ENCODE data around the gene TSHZ1.
"Not testable (repeated sequence)": the region's sequence is repeated elsewhere in the genome, so short reads cannot be mapped to it uniquely, and the experiment has no call there.

TSHZ1 gene

DNA sequence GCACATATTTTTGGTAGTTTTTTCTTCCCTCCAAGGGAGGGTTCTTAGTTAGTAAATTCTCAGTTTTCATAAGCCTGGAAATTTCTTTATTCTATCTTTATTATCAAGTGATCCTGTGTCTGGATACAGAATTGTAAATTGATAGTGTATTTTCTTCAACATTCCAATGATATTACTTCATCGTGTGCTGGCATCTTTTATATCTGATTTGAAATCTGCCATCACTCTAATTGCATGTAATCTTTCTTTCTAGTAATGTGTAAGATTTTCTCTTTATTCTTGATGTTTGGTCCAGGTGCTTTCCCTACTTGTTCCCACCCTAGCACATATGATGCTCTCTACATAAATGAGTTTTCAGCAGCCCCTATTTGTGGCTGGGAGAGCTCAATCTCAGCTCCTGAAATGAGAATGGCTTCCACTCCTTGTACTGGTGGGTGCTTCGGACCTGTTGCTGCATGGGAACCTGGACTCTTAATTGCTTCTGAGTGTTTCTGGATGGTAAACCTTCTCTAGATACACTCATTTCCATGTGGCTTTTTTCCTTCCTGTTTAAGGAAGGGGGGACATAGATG is 114.2 kb downstream of the TSHZ1 start:
- Histone ChIP-seq H3K36me3 (ENCODE audit: control insufficient read depth in 2 of 2, insufficient read depth in 1 of 2, low read length in 2 of 2) (no peaks in the 10 kb centered on the region), H3K4me3 (ENCODE audit: low read depth, low read length) (no peak overlapping the region), H3K4me1 (ENCODE audit: control insufficient read depth, insufficient read depth, low read length) (no peaks in the 10 kb centered on the region), H3K9me3 (ENCODE audit: control insufficient read depth, insufficient read depth, low read depth, low read length) (no peaks in the 10 kb centered on the region; the same call in none of the 2 replicates), H3K27ac (ENCODE audit: extremely low read depth, low read depth, low read length) (no peak overlapping the region)
- no peak for TF ChIP-seq ZNF214 (tag by site-specific recombination; IDR thresholded peaks at IDR 0.05; ENCODE audit: borderline replicate concordance)
- no peak for TF ChIP-seq SCRT1 (tag by site-specific recombination; IDR thresholded peaks at IDR 0.05; ENCODE audit: borderline replicate concordance)
- no peak for TF ChIP-seq MZF1 (tag by site-specific recombination; IDR thresholded peaks at IDR 0.05; ENCODE audit: borderline replicate concordance)
- no peak for TF ChIP-seq ZNF585B (tag by site-specific recombination; IDR thresholded peaks at IDR 0.05)
- no peak for TF ChIP-seq ZXDB (tag by site-specific recombination; IDR thresholded peaks at IDR 0.05)
- no peak for TF ChIP-seq ZNF184 (tag by site-specific recombination; IDR thresholded peaks at IDR 0.05)
- TF ChIP-seq, protein P1, sequence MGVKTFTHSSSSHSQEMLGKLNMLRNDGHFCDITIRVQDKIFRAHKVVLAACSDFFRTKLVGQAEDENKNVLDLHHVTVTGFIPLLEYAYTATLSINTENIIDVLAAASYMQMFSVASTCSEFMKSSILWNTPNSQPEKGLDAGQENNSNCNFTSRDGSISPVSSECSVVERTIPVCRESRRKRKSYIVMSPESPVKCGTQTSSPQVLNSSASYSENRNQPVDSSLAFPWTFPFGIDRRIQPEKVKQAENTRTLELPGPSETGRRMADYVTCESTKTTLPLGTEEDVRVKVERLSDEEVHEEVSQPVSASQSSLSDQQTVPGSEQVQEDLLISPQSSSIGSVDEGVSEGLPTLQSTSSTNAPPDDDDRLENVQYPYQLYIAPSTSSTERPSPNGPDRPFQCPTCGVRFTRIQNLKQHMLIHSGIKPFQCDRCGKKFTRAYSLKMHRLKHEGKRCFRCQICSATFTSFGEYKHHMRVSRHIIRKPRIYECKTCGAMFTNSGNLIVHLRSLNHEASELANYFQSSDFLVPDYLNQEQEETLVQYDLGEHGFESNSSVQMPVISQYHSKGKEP (tag by site-specific recombination; IDR thresholded peaks at IDR 0.05), result no peak
- no peak for TF ChIP-seq ZNF341 (tag by site-specific recombination; IDR thresholded peaks at IDR 0.05; ENCODE audit: low read depth)
- TF ChIP-seq ZNF157 (tag by site-specific recombination; IDR thresholded peaks at IDR 0.05), result no peak
- no peak for TF ChIP-seq ZSCAN16 (tag by site-specific recombination; IDR thresholded peaks at IDR 0.05)
- no peak for TF ChIP-seq GFI1B (tag by site-specific recombination; IDR thresholded peaks at IDR 0.05)
- TF ChIP-seq ZNF248 (tag by site-specific recombination; IDR thresholded peaks at IDR 0.05), result no peak
- TF ChIP-seq ZNF658 (tag by site-specific recombination; IDR thresholded peaks at IDR 0.05), result no peak
- TF ChIP-seq, protein P2, sequence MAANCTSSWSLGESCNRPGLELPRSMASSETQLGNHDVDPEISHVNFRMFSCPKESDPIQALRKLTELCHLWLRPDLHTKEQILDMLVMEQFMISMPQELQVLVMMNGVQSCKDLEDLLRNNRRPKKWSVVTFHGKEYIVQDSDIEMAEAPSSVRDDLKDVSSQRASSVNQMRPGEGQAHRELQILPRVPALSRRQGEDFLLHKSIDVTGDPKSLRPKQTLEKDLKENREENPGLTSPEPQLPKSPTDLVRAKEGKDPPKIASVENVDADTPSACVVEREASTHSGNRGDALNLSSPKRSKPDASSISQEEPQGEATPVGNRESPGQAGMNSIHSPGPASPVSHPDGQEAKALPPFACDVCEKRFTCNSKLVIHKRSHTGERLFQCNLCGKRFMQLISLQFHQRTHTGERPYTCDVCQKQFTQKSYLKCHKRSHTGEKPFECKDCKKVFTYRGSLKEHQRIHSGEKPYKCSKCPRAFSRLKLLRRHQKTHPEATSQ (tag by site-specific recombination; IDR thresholded peaks at IDR 0.05), result no peak
- no peak for TF ChIP-seq HOXD13 (CRISPR knock-in tag; IDR thresholded peaks at IDR 0.05; ENCODE audit: borderline replicate concordance)
- TF ChIP-seq, protein P3, sequence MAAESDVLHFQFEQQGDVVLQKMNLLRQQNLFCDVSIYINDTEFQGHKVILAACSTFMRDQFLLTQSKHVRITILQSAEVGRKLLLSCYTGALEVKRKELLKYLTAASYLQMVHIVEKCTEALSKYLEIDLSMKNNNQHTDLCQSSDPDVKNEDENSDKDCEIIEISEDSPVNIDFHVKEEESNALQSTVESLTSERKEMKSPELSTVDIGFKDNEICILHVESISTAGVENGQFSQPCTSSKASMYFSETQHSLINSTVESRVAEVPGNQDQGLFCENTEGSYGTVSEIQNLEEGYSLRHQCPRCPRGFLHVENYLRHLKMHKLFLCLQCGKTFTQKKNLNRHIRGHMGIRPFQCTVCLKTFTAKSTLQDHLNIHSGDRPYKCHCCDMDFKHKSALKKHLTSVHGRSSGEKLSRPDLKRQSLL (tag by site-specific recombination; IDR thresholded peaks at IDR 0.05), result no peak
- no peak for TF ChIP-seq ZNF10 (tag by site-specific recombination; IDR thresholded peaks at IDR 0.05)
- ChIA-PET POLR2A (no interaction called here), CTCF (interaction anchor here (0.6 kb wide), 1 partner anchor 1045 kb away, joined by 3 read pairs; no protein-coding TSS in a partner anchor)

DNA sequence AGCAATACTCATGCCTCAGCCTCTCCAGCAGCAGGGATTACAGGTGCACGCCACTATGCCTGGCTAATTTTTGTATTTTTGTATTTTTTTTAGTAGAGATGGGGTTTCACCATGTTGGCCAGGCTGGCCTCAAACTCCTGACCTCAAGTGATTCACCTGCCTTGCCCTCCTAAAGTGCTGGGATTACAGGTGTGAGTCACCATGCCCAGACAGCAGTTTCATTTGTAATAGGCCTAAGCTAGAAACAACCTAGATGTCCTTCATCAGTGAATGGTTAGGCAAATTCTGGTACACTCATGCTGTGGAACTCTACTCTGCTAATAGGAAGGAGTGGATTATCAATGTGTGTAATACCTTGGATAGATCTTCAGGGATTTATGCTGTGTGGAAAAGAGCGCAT is 119.2 kb downstream of the TSHZ1 start:
- H3K4me3 ChIP-seq (ENCODE audit: low read depth, low read length); POLR2A ChIA-PET; H3K27ac ChIP-seq (ENCODE audit: extremely low read depth, low read depth, low read length); H3K9me3 ChIP-seq (ENCODE audit: control insufficient read depth, insufficient read depth, low read depth, low read length); H3K4me1 ChIP-seq (ENCODE audit: control insufficient read depth, insufficient read depth, low read length); H3K36me3 ChIP-seq (ENCODE audit: control insufficient read depth in 2 of 2, insufficient read depth in 1 of 2, low read length in 2 of 2); CTCF ChIA-PET: not testable (repeated sequence)

DNA sequence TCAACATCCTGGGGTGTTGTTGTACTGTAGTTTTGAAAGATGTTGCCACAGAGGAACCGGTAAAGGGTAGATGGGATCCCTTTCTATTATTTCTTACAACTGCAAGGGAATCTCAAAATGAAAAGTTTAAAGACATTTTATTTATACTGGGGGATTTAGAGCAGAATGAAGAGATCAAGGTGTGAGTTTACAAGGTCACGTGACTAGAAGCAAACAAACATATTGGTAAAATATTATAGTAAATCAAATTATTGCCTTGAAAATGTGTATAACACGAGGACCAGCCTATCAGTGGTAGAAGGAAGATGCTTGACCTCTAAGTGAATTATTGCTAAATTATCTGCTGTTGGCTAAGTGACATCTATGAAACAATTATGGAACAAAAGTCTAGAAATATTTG is 119.7 kb downstream of the TSHZ1 start:
- CTCF ChIA-PET, result no interaction called here
- TF ChIP-seq, protein P4, sequence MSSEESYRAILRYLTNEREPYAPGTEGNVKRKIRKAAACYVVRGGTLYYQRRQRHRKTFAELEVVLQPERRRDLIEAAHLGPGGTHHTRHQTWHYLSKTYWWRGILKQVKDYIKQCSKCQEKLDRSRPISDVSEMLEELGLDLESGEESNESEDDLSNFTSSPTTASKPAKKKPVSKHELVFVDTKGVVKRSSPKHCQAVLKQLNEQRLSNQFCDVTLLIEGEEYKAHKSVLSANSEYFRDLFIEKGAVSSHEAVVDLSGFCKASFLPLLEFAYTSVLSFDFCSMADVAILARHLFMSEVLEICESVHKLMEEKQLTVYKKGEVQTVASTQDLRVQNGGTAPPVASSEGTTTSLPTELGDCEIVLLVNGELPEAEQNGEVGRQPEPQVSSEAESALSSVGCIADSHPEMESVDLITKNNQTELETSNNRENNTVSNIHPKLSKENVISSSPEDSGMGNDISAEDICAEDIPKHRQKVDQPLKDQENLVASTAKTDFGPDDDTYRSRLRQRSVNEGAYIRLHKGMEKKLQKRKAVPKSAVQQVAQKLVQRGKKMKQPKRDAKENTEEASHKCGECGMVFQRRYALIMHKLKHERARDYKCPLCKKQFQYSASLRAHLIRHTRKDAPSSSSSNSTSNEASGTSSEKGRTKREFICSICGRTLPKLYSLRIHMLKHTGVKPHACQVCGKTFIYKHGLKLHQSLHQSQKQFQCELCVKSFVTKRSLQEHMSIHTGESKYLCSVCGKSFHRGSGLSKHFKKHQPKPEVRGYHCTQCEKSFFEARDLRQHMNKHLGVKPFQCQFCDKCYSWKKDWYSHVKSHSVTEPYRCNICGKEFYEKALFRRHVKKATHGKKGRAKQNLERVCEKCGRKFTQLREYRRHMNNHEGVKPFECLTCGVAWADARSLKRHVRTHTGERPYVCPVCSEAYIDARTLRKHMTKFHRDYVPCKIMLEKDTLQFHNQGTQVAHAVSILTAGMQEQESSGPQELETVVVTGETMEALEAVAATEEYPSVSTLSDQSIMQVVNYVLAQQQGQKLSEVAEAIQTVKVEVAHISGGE (tag by site-specific recombination; conservative IDR thresholded peaks at IDR 0.05; ENCODE audit: low read depth), result no peak
- TF ChIP-seq ZNF274 (IDR thresholded peaks at IDR 0.05; ENCODE audit: low read length) (no peak), ZNF274 (tag by site-specific recombination; IDR thresholded peaks at IDR 0.05; ENCODE audit: borderline replicate concordance) (no peak), ZNF549 (tag by site-specific recombination; IDR thresholded peaks at IDR 0.05) (no peak), ZFP37 (tag by site-specific recombination; IDR thresholded peaks at IDR 0.05) (no peak), ZNF776 (tag by site-specific recombination; IDR thresholded peaks at IDR 0.05; ENCODE audit: borderline replicate concordance) (no peak)
- TF ChIP-seq, protein P5, sequence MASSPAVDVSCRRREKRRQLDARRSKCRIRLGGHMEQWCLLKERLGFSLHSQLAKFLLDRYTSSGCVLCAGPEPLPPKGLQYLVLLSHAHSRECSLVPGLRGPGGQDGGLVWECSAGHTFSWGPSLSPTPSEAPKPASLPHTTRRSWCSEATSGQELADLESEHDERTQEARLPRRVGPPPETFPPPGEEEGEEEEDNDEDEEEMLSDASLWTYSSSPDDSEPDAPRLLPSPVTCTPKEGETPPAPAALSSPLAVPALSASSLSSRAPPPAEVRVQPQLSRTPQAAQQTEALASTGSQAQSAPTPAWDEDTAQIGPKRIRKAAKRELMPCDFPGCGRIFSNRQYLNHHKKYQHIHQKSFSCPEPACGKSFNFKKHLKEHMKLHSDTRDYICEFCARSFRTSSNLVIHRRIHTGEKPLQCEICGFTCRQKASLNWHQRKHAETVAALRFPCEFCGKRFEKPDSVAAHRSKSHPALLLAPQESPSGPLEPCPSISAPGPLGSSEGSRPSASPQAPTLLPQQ (tag by site-specific recombination; IDR thresholded peaks at IDR 0.05), result no peak

More for the DNA sequence above, 119.7 kb downstream of the TSHZ1 start:
- H3K9me3 ChIP-seq (ENCODE audit: control insufficient read depth, insufficient read depth, low read depth, low read length), result no peaks in the 10 kb centered on the region; the same call in none of the 2 replicates
- H3K4me1 ChIP-seq (ENCODE audit: control insufficient read depth, insufficient read depth, low read length), result no peaks in the 10 kb centered on the region
- no peak overlapping the region for H3K27ac ChIP-seq (ENCODE audit: extremely low read depth, low read depth, low read length)
- no peaks in the 10 kb centered on the region for H3K36me3 ChIP-seq (ENCODE audit: control insufficient read depth in 2 of 2, insufficient read depth in 1 of 2, low read length in 2 of 2)
- POLR2A ChIA-PET, result no interaction called here
- no peak overlapping the region for H3K4me3 ChIP-seq (ENCODE audit: low read depth, low read length)

All from HEK293 (cell line).